Measurements from ENCODE around the gene NR2C2. TPM values are rescaled to one million over a fixed set of nuclear protein-coding genes. Genes with fewer than 3 reads are reported as not detected.
"Not testable (repeated sequence)": the region's sequence is repeated elsewhere in the genome, so short reads cannot be mapped to it uniquely, and the experiment has no call there.

Gene NR2C2
- total RNA-seq, 2 donors from 2014 or later: 33.8 to 41.3 TPM

- H3K9me3 ChIP-seq: no peaks in the 10 kb centered on the region
- intact Hi-C loops (cut with DNase I): no loop called here
- no peaks in the 10 kb centered on the region for H3K4me1 ChIP-seq
- no peak overlapping the region for H3K9ac ChIP-seq (ENCODE audit: low read depth in 2 of 2, low read length in 2 of 2)
- H3K4me3 ChIP-seq: no peak overlapping the region
- H3K27ac ChIP-seq: no peak overlapping the region
- TF ChIP-seq CTCF (IDR thresholded peaks at IDR 0.05): no peak
- H3K36me3 ChIP-seq: no peaks in the 10 kb centered on the region
- no peaks in the 10 kb centered on the region for H3K27me3 ChIP-seq
- DNase-seq: no peak
Observed at GRCh38 chr3:14997941-14998340, 50.6 kb downstream of the NR2C2 start.

- H3K36me3 ChIP-seq; intact Hi-C loops (cut with DNase I); H3K9ac ChIP-seq (ENCODE audit: low read depth in 2 of 2, low read length in 2 of 2); H3K27ac ChIP-seq; H3K4me1 ChIP-seq; H3K4me3 ChIP-seq; DNase-seq; H3K9me3 ChIP-seq; H3K27me3 ChIP-seq: not testable (repeated sequence)
Observed at GRCh38 chr3:14999182-14999581, 51.8 kb downstream of the NR2C2 start.

GRCh38 chr3:15007681-15008141 lies 60.3 kb downstream of the NR2C2 start:
- TF ChIP-seq CTCF (IDR thresholded peaks at IDR 0.05): no peak
- DNase-seq: no peak
- Histone ChIP-seq H3K9ac (ENCODE audit: low read depth in 2 of 2, low read length in 2 of 2) (no peak overlapping the region), H3K9me3 (no peaks in the 10 kb centered on the region), H3K36me3 (no peaks in the 10 kb centered on the region), H3K27ac (no peak overlapping the region), H3K4me1 (no peaks in the 10 kb centered on the region), H3K27me3 (no peaks in the 10 kb centered on the region), H3K4me3 (no peak overlapping the region)
- intact Hi-C loops (cut with DNase I): no loop called here

GRCh38 chr3:15009167-15009566 lies 61.8 kb downstream of the NR2C2 start:
- H3K4me3 ChIP-seq: no peak overlapping the region
- no peak for DNase-seq
- H3K4me1 ChIP-seq: no peaks in the 10 kb centered on the region
- no peaks in the 10 kb centered on the region for H3K9me3 ChIP-seq
- intact Hi-C loops (cut with DNase I): no loop called here
- TF ChIP-seq CTCF (IDR thresholded peaks at IDR 0.05): no peak
- no peak overlapping the region for H3K27ac ChIP-seq
- H3K27me3 ChIP-seq: no peaks in the 10 kb centered on the region
- H3K9ac ChIP-seq (ENCODE audit: low read depth in 2 of 2, low read length in 2 of 2): no peak overlapping the region
- H3K36me3 ChIP-seq: peaks cover 10% of the 10 kb centered on the region

- TF ChIP-seq CTCF (IDR thresholded peaks at IDR 0.05): no peak
- no peak overlapping the region for H3K9ac ChIP-seq (ENCODE audit: low read depth in 2 of 2, low read length in 2 of 2)
- no peaks in the 10 kb centered on the region for H3K27me3 ChIP-seq
- no peaks in the 10 kb centered on the region for H3K9me3 ChIP-seq
- intact Hi-C loops (cut with DNase I): no loop called here
- peaks cover 12% of the 10 kb centered on the region for H3K36me3 ChIP-seq
- H3K4me3 ChIP-seq: no peak overlapping the region
- no peak for DNase-seq
- H3K27ac ChIP-seq: no peak overlapping the region
- H3K4me1 ChIP-seq: no peaks in the 10 kb centered on the region
Observed at GRCh38 chr3:15010664-15011063, 63.3 kb downstream of the NR2C2 start.

- Histone ChIP-seq H3K9ac (ENCODE audit: low read depth in 2 of 2, low read length in 2 of 2) (no peak overlapping the region), H3K9me3 (no peaks in the 10 kb centered on the region), H3K27me3 (no peaks in the 10 kb centered on the region), H3K4me1 (no peaks in the 10 kb centered on the region), H3K27ac (no peak overlapping the region), H3K4me3 (no peak overlapping the region), H3K36me3 (peaks cover 12% of the 10 kb centered on the region)
- TF ChIP-seq CTCF (IDR thresholded peaks at IDR 0.05): no peak
- intact Hi-C loops (cut with DNase I): no loop called here
- no peak for DNase-seq
Observed at GRCh38 chr3:15011174-15011573, 63.8 kb downstream of the NR2C2 start.
